PC-9 (cell line): ENCODE data around the gene DDX27.

Experiments used
- EZH2 ChIP-seq: fragments of 200-600 bp; sonication (generic); IDR thresholded peaks from 2 replicates; pipeline ENCODE4 v1.8.0; 2017; ENCODE audit warnings: antibody characterized with exemption, low read depth
- TF ChIP-seq, protein P1 (sequence below): fragments of 200-600 bp; sonication (generic); conservative IDR thresholded peaks from 2 replicates; pipeline ENCODE4 v1.6.1; 2017; ENCODE audit warnings: mixed run types, antibody characterized with exemption, mild to moderate bottlenecking, moderate library complexity

- TF ChIP-seq, protein P1, sequence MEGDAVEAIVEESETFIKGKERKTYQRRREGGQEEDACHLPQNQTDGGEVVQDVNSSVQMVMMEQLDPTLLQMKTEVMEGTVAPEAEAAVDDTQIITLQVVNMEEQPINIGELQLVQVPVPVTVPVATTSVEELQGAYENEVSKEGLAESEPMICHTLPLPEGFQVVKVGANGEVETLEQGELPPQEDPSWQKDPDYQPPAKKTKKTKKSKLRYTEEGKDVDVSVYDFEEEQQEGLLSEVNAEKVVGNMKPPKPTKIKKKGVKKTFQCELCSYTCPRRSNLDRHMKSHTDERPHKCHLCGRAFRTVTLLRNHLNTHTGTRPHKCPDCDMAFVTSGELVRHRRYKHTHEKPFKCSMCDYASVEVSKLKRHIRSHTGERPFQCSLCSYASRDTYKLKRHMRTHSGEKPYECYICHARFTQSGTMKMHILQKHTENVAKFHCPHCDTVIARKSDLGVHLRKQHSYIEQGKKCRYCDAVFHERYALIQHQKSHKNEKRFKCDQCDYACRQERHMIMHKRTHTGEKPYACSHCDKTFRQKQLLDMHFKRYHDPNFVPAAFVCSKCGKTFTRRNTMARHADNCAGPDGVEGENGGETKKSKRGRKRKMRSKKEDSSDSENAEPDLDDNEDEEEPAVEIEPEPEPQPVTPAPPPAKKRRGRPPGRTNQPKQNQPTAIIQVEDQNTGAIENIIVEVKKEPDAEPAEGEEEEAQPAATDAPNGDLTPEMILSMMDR, result no peak
- TF ChIP-seq EZH2, result no peak
Observed at GRCh38 chr20:49169547-49169946, 49.7 kb upstream of the DDX27 start.
